GM18867 (cell line): ENCODE measurements around the gene NFIX.
"Not testable (repeated sequence)": the region's sequence is repeated elsewhere in the genome, so short reads cannot be mapped to it uniquely, and the experiment has no call there.

Source experiments
- ATAC-seq: cut with Tn5 transposase; IDR thresholded peaks from one replicate; pipeline ENCODE4 v1.9.1; 2021; ENCODE audit warnings: mild to moderate bottlenecking, moderate library complexity; ENCODE audit not compliant: unreplicated experiment

NFIX gene

GRCh38 chr19:12957389-12957952 lies 37.8 kb upstream of the NFIX start:
- ATAC-seq: not testable (repeated sequence)

GRCh38 chr19:12959481-12959880 lies 35.8 kb upstream of the NFIX start:
- ATAC-seq: no peak

- peak; percentile 66 for ATAC-seq
These were observed 30.1 kb upstream of the NFIX start for GRCh38 chr19:12965017-12965811.

GRCh38 chr19:12965812-12966135 lies 29.5 kb upstream of the NFIX start:
- ATAC-seq: no peak

GRCh38 chr19:12967907-12968306 lies 27.4 kb upstream of the NFIX start:
- no peak for ATAC-seq

- no peak for ATAC-seq
These were observed 25.8 kb upstream of the NFIX start, which contains the start of gene DAND5 for GRCh38 chr19:12969292-12969988. TSS of gene DAND5 (plus strand) at chr19:12969576. CDS start at chr19:12969661, 85 bp downstream.

- ATAC-seq: no peak
These were observed 25.0 kb upstream of the NFIX start for GRCh38 chr19:12970070-12970820.

GRCh38 chr19:12973236-12973635 lies 22.0 kb upstream of the NFIX start:
- no peak for ATAC-seq

- ATAC-seq: no peak
These were observed 20.7 kb upstream of the NFIX start for GRCh38 chr19:12974301-12975220.

- ATAC-seq: no peak
These were observed 20.0 kb upstream of the NFIX start for GRCh38 chr19:12975221-12975741.

- not testable (repeated sequence) for ATAC-seq
These were observed 19.2 kb upstream of the NFIX start for GRCh38 chr19:12976109-12976508.

GRCh38 chr19:12979974-12980373 lies 15.3 kb upstream of the NFIX start:
- no peak for ATAC-seq

GRCh38 chr19:12982648-12983047 lies 12.6 kb upstream of the NFIX start:
- no peak for ATAC-seq

- ATAC-seq: no peak
These were observed 12.2 kb upstream of the NFIX start for GRCh38 chr19:12983091-12983490.

- peak; percentile 57 for ATAC-seq
These were observed 11.6 kb upstream of the NFIX start for GRCh38 chr19:12983542-12984142.

GRCh38 chr19:12984143-12984627 lies 11.1 kb upstream of the NFIX start:
- no peak for ATAC-seq

GRCh38 chr19:12984683-12985048 lies 10.6 kb upstream of the NFIX start:
- ATAC-seq: no peak

- ATAC-seq: peak; percentile 48
These were observed 10.1 kb upstream of the NFIX start for GRCh38 chr19:12985049-12985776.

- no peak for ATAC-seq
These were observed 8.5 kb upstream of the NFIX start for GRCh38 chr19:12986726-12987125.
